ENCODE data around the gene TOP2A.
"Not testable (repeated sequence)": the region's sequence is repeated elsewhere in the genome, so short reads cannot be mapped to it uniquely, and the experiment has no call there.

The TOP2A gene

DNA sequence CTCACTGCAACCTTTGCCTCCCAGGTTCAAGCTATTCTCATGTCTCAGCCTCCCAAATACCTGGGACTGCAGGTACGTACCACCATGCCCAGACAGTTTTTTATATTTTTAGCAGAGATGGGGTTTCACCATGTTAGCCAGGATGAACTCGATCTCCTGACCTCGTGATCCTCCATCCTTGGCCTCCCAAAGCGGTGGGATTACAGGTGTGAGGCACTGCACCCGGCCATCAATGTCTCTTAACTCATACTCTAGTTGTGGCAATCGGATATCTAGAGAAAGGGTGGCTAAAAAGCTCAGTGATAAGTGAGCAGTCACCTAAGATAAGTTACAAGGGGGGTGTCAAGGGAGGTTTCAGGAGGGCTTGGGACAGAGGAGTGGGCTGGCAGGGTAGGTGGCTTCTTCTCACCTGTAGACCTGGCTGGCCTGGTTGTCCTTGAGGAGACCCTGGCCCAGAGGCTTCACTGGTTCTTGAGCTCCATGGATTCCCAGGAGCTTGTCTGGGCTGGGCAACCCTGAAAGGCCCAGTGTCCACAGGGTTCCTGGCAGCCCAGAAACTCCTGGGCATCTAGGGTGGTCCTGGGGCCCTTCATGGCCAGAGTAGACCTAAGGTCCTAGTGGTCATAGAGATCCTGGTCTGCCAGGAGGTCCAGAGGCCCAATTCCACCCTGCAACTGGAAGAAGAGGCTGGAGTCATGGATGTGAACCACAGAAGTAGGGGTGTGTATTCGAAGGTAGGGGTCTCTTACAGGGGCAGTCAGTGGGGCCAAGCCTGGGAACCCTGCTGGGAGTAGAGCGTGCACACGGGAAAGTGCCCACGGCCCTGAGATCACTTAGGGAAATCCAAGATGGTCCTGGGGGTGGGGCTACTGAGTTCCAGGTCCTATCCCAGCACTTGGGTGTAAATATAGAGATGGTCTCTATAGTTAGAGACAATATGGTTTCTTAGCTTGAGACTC lies 12.9 kb upstream of the TOP2A start:
- DNase-seq, result no peak

- DNase-seq, result no peak
These were observed 9.4 kb upstream of the TOP2A start for GRCh38 chr17:40427002-40427491.

GRCh38 chr17:40425741-40426140 lies 8.0 kb upstream of the TOP2A start:
- DNase-seq, result no peak

GRCh38 chr17:40422990-40423633 lies 5.4 kb upstream of the TOP2A start:
- DNase-seq, result no peak

DNA sequence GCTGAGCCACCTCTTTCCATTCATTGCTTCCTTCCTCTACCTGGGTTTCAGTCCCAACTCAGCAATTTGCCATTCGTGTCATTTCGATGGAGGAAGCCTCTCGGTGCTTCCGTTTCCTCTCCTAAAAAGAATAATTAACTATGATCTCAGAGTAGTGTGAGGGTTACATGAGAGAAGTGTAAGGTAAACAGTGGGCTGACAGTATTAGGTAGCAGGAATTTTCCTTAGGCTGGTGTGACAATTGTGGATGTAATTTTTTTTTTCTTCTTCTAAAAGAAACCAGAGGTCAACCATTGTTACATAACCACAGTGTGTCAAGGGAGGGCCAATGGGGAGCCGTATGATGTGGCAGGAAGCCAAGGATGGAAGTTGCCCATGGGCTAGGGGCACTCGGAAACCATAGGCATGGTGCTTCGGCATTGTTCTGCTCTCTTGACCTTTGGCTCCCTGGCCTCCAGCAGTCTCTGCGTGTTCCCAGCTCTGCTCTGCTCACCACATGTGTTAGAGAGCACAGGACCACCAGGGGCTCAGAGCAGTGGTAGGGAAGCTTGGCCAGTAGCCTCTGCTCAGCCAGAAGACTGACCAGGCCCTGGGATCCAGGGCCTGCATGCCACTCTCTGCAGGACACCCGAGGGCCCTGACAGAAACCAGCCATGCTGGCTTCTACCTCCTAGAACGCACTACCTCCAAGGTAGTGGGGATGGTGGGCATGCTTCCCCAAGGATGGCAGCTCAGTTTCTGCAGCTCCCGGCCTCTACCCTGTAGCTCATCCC lies 2.0 kb upstream of the TOP2A start:
- DNase-seq, result no peak

DNA sequence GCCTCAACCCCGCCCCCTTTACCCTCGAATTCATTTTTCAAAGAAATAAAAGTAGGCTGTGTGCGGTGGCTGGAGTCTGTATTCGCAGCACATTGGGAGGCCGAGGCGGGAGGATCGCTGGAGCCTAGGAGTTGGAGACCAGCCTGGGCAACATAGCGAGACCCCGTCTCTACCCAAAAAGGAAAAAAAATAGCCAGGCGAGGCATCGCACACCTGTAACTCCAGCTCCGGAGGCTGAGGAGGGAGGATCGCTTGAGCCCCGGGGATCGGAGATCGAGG lies 671 bp upstream of the TOP2A start:
- DNase-seq, result no peak

DNA sequence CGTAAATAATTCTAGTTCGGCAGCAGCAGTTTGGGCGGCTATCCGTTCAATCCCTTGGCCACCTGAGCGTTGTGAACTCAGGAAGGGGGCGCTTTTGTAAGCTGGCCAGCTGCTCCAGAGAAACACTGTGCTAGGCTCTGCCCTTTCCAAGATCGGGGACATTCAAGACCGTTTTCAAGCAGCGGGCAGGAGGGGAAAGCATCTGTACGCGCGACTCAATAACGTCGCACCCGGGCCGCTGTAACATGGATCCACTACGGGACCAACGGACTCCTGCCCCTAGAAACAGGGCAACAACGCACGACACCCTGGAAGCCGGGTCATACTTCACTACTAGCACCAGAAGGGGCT lies 463 bp downstream of the TOP2A start:
- no peak for DNase-seq

GRCh38 chr17:40416671-40417070 lies 1.0 kb downstream of the TOP2A start:
- no peak for DNase-seq

- no peak for DNase-seq
These were observed 2.3 kb downstream of the TOP2A start for GRCh38 chr17:40415390-40415789.

GRCh38 chr17:40414312-40414711 lies 3.4 kb downstream of the TOP2A start:
- DNase-seq, result not testable (repeated sequence)

DNA sequence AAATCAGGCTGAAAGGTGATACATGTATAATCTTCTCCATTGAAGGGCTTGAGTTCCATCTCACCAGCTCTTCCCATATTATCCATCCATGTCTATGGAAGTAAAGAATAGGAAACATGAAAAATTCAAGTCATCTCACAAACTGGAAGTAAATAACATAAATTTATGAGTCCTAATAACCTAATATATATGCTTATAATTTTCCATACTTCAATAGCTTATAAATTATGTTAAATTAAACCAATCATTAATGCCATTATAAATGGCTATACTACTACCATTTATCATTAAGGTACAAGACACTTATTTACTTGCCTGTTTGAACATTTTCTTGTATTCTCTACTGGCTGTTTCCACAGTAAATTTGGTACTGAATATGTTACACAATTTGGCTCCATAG lies 4.8 kb downstream of the TOP2A start:
- no peak for DNase-seq

DNA sequence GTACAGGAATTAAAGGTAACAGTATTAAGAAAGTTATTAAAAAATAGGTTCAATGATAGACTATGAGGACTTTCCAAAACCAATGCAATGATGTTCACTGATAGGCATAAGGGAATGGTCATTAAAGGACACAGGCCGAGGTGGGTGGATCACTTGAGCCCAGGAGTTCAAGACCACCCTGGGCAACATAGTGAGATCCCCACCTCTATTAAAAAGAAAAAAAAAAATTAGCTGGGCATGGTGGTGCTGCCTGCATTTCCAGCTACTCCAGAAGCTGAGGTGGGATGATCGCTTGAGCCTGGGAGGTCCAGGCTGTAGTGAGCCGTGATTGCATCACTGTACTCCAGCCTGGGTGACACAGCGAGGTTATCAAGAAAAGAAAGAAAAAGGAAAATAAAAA lies 5.9 kb downstream of the TOP2A start:
- no peak for DNase-seq

DNA sequence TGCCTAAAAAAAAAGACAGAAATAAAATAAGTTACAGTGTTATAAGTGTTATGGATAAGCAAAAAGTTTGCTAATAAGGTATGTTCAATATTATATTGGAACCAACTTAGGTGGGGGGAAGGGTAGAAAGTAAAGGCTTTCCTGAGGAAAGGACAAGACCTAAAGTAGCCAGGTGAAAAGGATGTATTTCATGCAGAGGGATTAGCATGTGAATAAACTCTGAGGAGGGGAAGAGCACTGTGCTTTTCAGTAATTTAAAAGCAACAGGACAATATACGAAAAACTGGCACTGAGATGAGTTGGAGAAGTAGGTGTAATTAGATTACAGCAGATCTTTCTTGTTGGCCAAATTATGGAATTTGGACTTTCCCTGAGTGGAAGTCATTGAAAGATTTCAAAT lies 7.6 kb downstream of the TOP2A start:
- no peak for DNase-seq

DNA sequence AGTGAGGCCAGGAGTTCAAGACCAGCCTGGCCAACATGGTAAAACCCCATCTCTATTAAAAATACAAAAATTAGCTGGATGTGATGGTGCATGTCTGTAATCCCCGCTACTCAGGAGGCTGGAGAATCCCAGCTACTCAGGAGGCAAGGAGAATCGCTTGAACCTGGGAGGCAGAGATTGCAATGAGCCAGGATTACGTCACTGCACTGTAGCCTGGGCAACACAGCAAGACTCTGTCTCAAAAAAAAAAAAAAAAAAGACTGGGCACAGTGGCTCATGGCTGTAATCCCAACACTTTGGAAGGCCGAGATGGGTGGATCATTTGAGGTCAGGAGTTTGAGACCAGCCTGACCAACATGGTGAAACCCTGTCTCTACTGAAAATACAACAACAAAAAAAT lies 8.2 kb downstream of the TOP2A start:
- DNase-seq, result not testable (repeated sequence)

- DNase-seq, result no peak
These were observed 10.2 kb downstream of the TOP2A start for GRCh38 chr17:40407460-40407859.

GRCh38 chr17:40404003-40404402 lies 13.7 kb downstream of the TOP2A start:
- DNase-seq, result no peak

GRCh38 chr17:40402668-40403067 lies 15.0 kb downstream of the TOP2A start:
- DNase-seq, result no peak

GRCh38 chr17:40399185-40399584 lies 18.5 kb downstream of the TOP2A start:
- DNase-seq, result no peak

- DNase-seq, result not testable (repeated sequence)
These were observed 31.1 kb downstream of the TOP2A start for GRCh38 chr17:40386555-40386954.

GRCh38 chr17:40382251-40382650 lies 35.4 kb downstream of the TOP2A start:
- DNase-seq, result no peak

GRCh38 chr17:40378966-40379365 lies 38.7 kb downstream of the TOP2A start:
- DNase-seq, result no peak

DNA sequence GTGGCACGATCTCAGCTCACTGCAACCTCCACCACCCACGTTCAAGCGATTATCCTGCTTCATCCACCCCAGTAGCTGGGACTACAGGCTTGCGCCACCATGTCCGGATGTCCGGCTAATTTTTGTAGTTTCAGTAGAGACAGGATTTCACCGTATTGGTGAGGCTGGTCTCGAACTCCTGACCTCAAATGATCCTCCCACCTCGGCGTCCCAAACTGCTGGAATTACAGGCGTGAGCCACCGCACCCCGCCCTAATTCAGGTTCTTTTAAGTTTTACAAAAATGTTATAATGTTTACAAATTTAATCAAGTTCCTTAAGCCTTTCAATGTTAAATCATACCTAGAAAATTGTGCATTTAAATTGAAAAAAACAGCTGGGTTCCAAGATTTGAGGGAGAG lies 39.9 kb downstream of the TOP2A start:
- no peak for DNase-seq

GRCh38 chr17:40376541-40376940 lies 41.2 kb downstream of the TOP2A start:
- DNase-seq, result not testable (repeated sequence)

DNA sequence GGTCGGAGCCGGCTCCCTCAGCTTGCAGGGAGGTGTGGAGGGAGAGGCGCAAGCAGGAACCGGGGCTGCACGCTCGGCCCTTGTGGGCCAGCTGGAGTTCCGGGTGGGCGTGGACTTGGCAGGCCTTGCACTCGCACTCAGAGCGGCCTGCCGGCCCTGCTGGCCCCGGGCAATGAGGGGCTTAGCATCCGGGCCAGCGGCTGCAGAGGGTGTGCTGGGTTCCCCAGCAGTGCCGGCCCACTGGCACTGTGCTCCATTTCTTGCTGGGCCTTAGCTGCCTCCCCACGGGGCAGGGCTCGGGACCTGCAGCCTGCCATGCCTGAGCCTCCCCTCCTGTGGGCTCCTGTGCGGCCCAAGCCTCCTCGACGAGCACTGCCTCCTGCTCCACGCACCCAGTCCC lies 41.9 kb downstream of the TOP2A start:
- DNase-seq, result not testable (repeated sequence)
